GM10248 (cell line): ENCODE measurements around the gene RAP1A.
A peak's percentile ranks its signal among the peaks of the same experiment; 100 is the strongest.

Source experiments
- CTCF ChIA-PET: fragments of 300-600 bp; sonication (Branson Sonifier 250); formaldehyde crosslinking; extraction: SDS; loops from one replicate; lab custom pipeline; 2021; ENCODE audit warnings: antibody characterized with exemption; lab: Yijun Ruan, JAX
- POLR2A ChIA-PET: fragments of 350-650 bp; sonication (Branson Sonifier 250); formaldehyde crosslinking; extraction: SDS; loops from one replicate; lab custom pipeline; 2020; ENCODE audit warnings: antibody characterized with exemption; lab: Yijun Ruan, JAX
- DNase-seq: peaks from one replicate; pipeline ENCODE4 v3.0.0; 2012; ENCODE audit errors: extremely low spot score
- CTCF ChIP-seq: IDR thresholded peaks from 2 replicates; pipeline ENCODE4 v1.5.1; 2012; ENCODE audit warnings: mild to moderate bottlenecking, low read depth; ENCODE audit errors: extremely low read depth, missing control alignments, control extremely low read depth

The RAP1A gene

GRCh38 chr1:111653709-111654108 is 34.1 kb downstream of the RAP1A start:
- DNase-seq: no peak
- POLR2A ChIA-PET: no interaction called here
- CTCF ChIA-PET: no interaction called here
- TF ChIP-seq CTCF: no peak

DNA sequence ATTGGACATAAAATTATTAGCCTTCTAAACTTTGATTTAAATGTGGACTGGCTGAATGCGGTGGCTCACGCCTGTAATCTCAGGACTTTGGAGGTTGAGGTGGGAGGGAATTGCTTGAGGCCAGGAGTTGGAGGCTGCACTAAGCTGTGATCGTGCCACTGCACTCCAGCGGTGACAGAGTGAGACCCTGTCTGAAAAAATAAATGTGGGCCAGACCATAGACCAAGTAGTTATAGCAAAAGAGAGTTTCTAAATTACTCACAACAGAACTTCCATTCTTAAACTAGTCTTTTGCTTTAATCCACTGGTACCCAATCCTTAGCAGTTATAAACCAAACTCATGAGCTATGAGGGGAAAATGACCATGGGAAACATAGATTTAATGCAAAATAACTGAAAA is 35.2 kb downstream of the RAP1A start:
- peak; percentile 20 for TF ChIP-seq CTCF
- ChIA-PET POLR2A (interaction anchor here (0.5 kb wide), 1 partner anchor 12 kb away, joined by 5 read pairs; no protein-coding TSS in a partner anchor), CTCF (interaction anchor here (1.0 to 1.8 kb wide), 4 partner anchors 10 to 173 kb away, joined by 4 to 10 read pairs (median 6); no protein-coding TSS in a partner anchor)
- peak; percentile 27 for DNase-seq

DNA sequence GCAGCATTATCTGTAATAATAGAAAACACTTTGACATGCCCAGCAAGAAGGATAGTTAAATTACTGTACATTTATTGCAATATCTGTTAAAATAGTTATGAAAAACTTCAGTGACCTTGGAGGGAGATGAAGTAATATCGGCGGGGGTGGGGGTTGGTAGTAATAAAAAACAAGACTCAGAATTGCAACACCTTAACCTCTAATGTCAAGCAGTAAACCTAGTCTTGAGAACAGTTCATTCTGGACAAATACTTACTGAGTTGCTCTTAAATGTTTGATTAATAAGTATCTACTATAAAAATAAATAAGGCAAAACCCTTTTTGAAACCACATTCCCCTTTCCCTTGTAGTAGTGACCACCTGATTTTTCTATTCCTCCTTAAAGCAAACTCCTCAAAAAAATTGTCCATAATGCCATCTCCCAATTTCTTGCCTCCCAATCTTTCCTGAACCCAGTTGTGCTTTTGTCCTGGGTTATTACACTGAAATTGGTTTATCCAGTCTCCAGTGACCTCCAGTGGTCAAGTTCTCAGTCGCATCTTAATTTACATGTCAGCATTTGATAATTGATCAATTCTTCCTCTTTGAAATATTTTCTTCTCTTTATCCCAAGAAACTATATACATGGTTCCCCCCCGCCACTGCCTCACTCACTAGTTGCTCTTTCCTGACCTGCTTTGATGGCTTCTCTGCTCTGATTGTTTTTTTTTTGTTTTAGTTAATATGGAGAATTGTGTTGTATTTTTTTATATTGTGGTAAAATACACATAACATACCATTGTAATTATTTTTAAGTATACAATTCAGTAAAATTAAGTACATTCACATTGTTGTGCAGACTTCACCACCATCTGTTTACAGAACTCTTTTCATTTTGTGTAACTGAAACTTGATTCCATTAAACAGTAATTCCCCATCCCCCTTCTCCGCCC is 36.8 kb downstream of the RAP1A start:
- peak; percentile 51 for TF ChIP-seq CTCF
- CTCF ChIA-PET: interaction anchor here (1.8 kb wide), 1 partner anchor 149 kb away, joined by 10 read pairs; no protein-coding TSS in a partner anchor
- POLR2A ChIA-PET: no interaction called here
- no peak for DNase-seq

- no peak for DNase-seq
- CTCF ChIA-PET: interaction anchor here (0.8 to 1.6 kb wide), 7 partner anchors 11 to 177 kb away, joined by 3 to 10 read pairs (median 3); no protein-coding TSS in a partner anchor
- no peak for TF ChIP-seq CTCF
- POLR2A ChIA-PET: no interaction called here
Observed at GRCh38 chr1:111658622-111659021, 39.0 kb downstream of the RAP1A start.

DNA sequence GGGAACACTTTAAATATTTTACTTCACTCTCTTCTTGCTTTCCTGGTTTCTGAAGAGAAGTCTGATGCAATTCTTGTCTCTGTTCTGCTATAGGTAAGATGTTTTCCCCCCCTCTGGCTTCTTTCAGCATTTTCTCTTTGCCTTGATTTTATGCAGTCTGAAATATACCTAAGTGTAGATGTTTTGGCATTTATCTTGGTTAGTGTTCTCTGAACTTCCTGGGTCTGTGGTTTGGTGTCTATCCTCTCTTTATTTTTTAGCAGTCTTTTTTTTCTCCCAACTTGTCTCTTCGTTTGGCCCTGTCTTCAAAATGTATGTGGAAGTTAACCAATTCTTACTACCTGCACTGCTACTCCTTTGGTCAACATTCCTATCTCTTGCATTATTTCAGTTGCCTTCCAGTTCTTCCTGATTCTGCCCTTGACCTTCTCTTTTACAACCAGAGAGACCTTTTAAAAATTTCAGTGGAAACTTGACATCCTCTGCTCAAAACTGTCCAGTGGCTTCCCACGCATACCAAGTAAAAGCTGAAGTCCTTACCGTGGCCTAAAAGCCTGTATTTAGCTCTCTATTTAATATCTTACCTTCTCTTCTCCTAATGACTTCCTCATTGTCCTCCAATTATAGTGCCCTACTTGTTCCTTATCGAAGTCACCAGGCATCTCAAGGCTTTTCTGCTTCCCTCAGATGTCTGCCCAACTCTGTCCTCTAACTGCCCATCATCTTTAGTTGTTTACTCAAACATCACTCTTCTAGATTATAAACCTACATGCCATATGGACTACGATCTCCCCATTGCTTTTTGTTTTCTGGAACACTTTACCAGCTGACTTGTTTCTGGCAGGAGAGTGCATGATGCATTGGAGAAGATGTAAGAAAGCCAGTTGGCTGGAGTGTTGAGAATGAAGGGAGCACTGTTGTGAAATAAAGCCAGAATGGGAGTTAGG is 40.9 kb downstream of the RAP1A start:
- CTCF ChIA-PET: interaction anchor here (1.2 to 2.1 kb wide), 5 partner anchors 9 to 179 kb away, joined by 3 to 6 read pairs (median 4); no protein-coding TSS in a partner anchor
- no peak for TF ChIP-seq CTCF
- POLR2A ChIA-PET: no interaction called here
- no peak for DNase-seq

DNA sequence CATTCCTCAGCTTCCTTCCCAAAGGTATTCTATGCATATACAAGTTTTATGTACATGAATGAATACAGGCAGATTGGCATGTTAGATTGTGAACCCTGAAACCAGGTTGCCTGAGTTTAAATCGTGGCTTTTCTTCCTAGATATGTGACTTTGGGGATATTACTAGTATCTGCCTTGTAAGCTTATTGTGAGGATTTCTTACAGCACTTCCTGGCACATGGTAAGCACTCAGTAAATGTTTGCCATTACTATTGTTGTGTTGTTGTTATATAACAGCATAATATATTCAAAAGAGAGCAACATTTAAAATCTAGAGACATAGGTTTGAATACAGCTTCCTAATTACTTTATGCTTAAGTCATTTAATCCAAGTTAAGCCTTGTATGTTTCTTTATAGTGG is 45.1 kb downstream of the RAP1A start:
- ChIA-PET CTCF (interaction anchor here (0.7 to 3.8 kb wide), 8 partner anchors 10 to 157 kb away, joined by 3 to 15 read pairs (median 4); no protein-coding TSS in a partner anchor), POLR2A (no interaction called here)
- DNase-seq: no peak
- no peak for TF ChIP-seq CTCF
